K562 (cell line): Measurements from ENCODE around the gene CMTR1. TPM values are rescaled to one million over a fixed set of nuclear protein-coding genes. Genes with fewer than 3 reads are reported as not detected.

Experiments used
- ATAC-seq: fragments of 200-7000 bp; cut with Tn5 transposase; 3 replicates; pipeline ENCODE4 v1.9.1; 2020; ENCODE audit warnings: moderate library complexity
- BruUV-seq: library from RNA; stranded (reverse); fragments of 400-500 nt; replicated peaks from 2 replicates; lab custom pipeline; 2021; lab: Mats Ljungman, UMichigan
- CTCF ChIA-PET: fragments of 300-600 bp; formaldehyde crosslinking; extraction: SDS; loops from one replicate; lab custom pipeline; 2021; ENCODE audit warnings: low intra/inter-chr PET ratio; lab: Yijun Ruan, JAX
- POLR2A ChIA-PET: fragments of 300-600, 350-650 bp; sonication (Branson Sonifier 250); formaldehyde crosslinking; extraction: SDS; loops from one replicate; lab custom pipeline; 2021; ENCODE audit warnings: antibody characterized with exemption, inconsistent platforms; lab: Yijun Ruan, JAX
- DNase-seq, 4 experiments: peaks; one replicate each; pipeline versions ENCODE4 v3.0.0 to v3.0.0-alpha.2; 2011 to 2018; ENCODE audit warnings: low spot score in 3 of 4, mixed read lengths in 3 of 4; ENCODE audit errors: extremely low read depth in 1 of 4
- FAIRE-seq: peaks from 2 replicates; lab custom pipeline; 2011; peaks lifted over from hg19 to GRCh38; lab: Jason Lieb, UNC
- H2AFZ ChIP-seq: 2 replicates; pipeline ENCODE4 v1.6.0; 2011; ENCODE audit warnings: low read depth, low read length, control low read depth, inconsistent platforms
- H3K27ac ChIP-seq: fragments of 200-600 bp; 3 replicates; pipeline ENCODE4 v1.8.0; 2011; ENCODE audit warnings: low read depth, mild to moderate bottlenecking, control low read depth, inconsistent platforms, low read length, moderate library complexity, mixed read lengths; ENCODE audit errors: extremely low read depth
- H3K27me3 ChIP-seq, 2 experiments: fragments of 300-600 bp in 1 of 2; 2 replicates in 1 of 2; 3 replicates in 1 of 2; pipeline versions ENCODE4 v1.6.0 to v1.8.0; 2011; ENCODE audit warnings: inconsistent platforms in 2 of 2, low read length in 2 of 2, mild to moderate bottlenecking in 1 of 2, mixed read lengths in 1 of 2, moderate library complexity in 1 of 2; ENCODE audit not compliant: control insufficient read depth in 2 of 2, insufficient read depth in 2 of 2
- H3K36me3 ChIP-seq: fragments of 300-600 bp; 3 replicates; pipeline ENCODE4 v1.8.0; 2011; ENCODE audit warnings: mild to moderate bottlenecking, low read length, inconsistent platforms; ENCODE audit not compliant: control insufficient read depth, insufficient read depth
- H3K4me1 ChIP-seq, 2 experiments: fragments of 200-600 bp in 1 of 2; replicated peaks in 1 of 2; 2 replicates in 1 of 2; 3 replicates in 1 of 2; pipeline versions ENCODE4 v1.5.1 to v1.8.0; 2011; ENCODE audit warnings: inconsistent platforms in 2 of 2, low read length in 2 of 2, mild to moderate bottlenecking in 1 of 2, mixed read lengths in 1 of 2, moderate library complexity in 1 of 2; ENCODE audit not compliant: control insufficient read depth in 2 of 2, insufficient read depth in 2 of 2
- H3K4me2 ChIP-seq: 2 replicates; pipeline ENCODE4 v1.6.1; 2011; ENCODE audit warnings: low read length, control low read depth, inconsistent platforms, mixed read lengths; ENCODE audit not compliant: insufficient read depth
- H3K4me3 ChIP-seq: fragments of 200-600 bp; sonication (generic), shearing (Covaris generic); 2 replicates; pipeline ENCODE4 v1.5.1; 2016; ENCODE audit warnings: control low read depth, inconsistent platforms
- H3K79me2 ChIP-seq: fragments of 200-600 bp; 3 replicates; pipeline ENCODE4 v1.8.0; 2011; ENCODE audit warnings: low read length, inconsistent platforms; ENCODE audit not compliant: control insufficient read depth, insufficient read depth
- H3K9ac ChIP-seq, 2 experiments: 2 replicates each; pipeline versions ENCODE4 v1.6.0 to v1.6.1; 2011; ENCODE audit warnings: low read depth in 2 of 2, low read length in 2 of 2, control low read depth in 1 of 2, inconsistent platforms in 1 of 2, mild to moderate bottlenecking in 1 of 2, mixed read lengths in 1 of 2; ENCODE audit not compliant: insufficient read depth in 1 of 2
- H3K9me1 ChIP-seq: one replicate; pipeline ENCODE4 v1.6.0; 2011; ENCODE audit warnings: inconsistent platforms, mild to moderate bottlenecking, low read length, moderate library complexity; ENCODE audit not compliant: control insufficient read depth, insufficient read depth
- H3K9me3 ChIP-seq: replicated peaks from 2 replicates; pipeline ENCODE4 v1.5.1; 2011; ENCODE audit warnings: low read depth, low read length, inconsistent platforms; ENCODE audit not compliant: control insufficient read depth, insufficient read depth
- H4K20me1 ChIP-seq: replicated peaks from 2 replicates; pipeline ENCODE4 v1.6.1; 2011; ENCODE audit warnings: low read length, inconsistent platforms, mixed read lengths; ENCODE audit not compliant: control insufficient read depth, insufficient read depth
- CTBP1 ChIP-seq: fragments of 450-650 bp; IDR thresholded peaks from 2 replicates; pipeline ENCODE4 v1.6.1; 2016; ENCODE audit warnings: borderline replicate concordance
- NFIC ChIP-seq: fragments of 450-650 bp; IDR thresholded peaks from 2 replicates; pipeline ENCODE4 v1.6.1; 2017; ENCODE audit warnings: mild to moderate bottlenecking, inconsistent platforms
- PHTF2 ChIP-seq: fragments of 250-450 bp; sonication (Bioruptor Pico); IDR thresholded peaks from 2 replicates; pipeline ENCODE4 v1.5.0; 2021; ENCODE audit warnings: mild to moderate bottlenecking
- TARDBP ChIP-seq: fragments of 450-650 bp; IDR thresholded peaks from 2 replicates; pipeline ENCODE4 v1.6.1; 2016
- ZNF263 ChIP-seq: sonication (generic); formaldehyde crosslinking; IDR thresholded peaks from 2 replicates; pipeline ENCODE4 v1.8.0; 2022; ENCODE audit warnings: mild to moderate bottlenecking, missing genetic modification reagents, borderline replicate concordance
- WGBS: fragments of 100-300 bp; shearing (Covaris generic); methylation state at CpG from one replicate; pipeline ENCODE4 v1.1.6; 2016; ENCODE audit warnings: low coverage, mixed read lengths; ENCODE audit not compliant: insufficient coverage; ENCODE audit errors: missing lambda C conversion rate; 5-methylcytosine and 5-hydroxymethylcytosine counted together
- in situ Hi-C: fragments of 300-500 bp; cut with MboI; formaldehyde crosslinking; loops from 4 replicates; pipeline ENCODE4 v1.15.0; 2018; ENCODE audit warnings: inconsistent platforms, mixed read lengths
- intact Hi-C: fragments of 100-400 bp; cut with micrococcal nuclease; formaldehyde crosslinking; loops from 2 replicates; pipeline ENCODE4 v1.14.2; 2022
- polyA plus RNA-seq, 8 experiments: library from polyadenylated mRNA; depleted of rRNA in 4 of 8; stranded (reverse) in 5 of 8; unstranded in 3 of 8; fragments of >200 nt; fragmentation: Nextera tagmentation in 2 of 8; fragmentation: Illumina TruSeq in 1 of 8; extraction: Ambion mirVana in 2 of 8; extraction: Trizol in 1 of 8; gene quantifications; 2 replicates each; pipeline versions ENCODE4 v1.2.1 to v1.2.3, GENCODE V29; 2011 to 2014; ENCODE audit warnings: inconsistent platforms in 1 of 8, missing spikeins in 1 of 8
- total RNA-seq, 7 experiments: library from RNA; depleted of rRNA in 6 of 7; stranded (reverse); fragments of >200 nt in 6 of 7; fragmentation: Illumina TruSeq in 2 of 7; extraction: Trizol in 2 of 7; gene quantifications; 2 replicates each; pipeline versions ENCODE4 v1.2.1 to v1.2.3, GENCODE V29; 2011 to 2021; ENCODE audit warnings: low replicate concordance in 1 of 7
- TF ChIP-seq, protein P1 (sequence below): fragments of 450-650 bp; IDR thresholded peaks from 2 replicates; pipeline ENCODE4 v1.6.1; 2017; ENCODE audit warnings: antibody characterized with exemption

The CMTR1 gene
- total and polyA plus RNA-seq, 9 of the 15 experiments (the other 6 are each of a cell fraction or from before 2014, with no cell fraction given): 2.9 to 63.5 (median 49.5) TPM

DNA sequence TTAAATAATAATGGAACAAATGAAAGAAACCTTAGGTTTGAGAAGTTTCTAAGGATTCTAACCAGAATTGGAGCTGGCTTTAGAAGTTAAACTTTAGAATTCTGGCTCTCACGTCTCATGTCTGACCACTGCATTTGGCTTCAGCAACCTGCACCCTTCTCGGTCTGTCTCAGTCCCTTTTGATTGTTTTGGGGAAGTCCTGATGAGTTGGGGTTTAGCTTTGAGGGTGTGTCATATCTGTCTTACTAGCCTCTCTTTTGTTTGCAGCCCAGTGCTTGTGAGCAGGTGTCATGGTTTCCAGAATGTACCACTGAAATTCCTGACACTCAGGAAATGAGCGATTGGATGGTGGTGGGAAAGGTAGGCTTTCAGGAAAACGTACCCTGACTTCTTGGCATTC lies 17.0 kb downstream of the CMTR1 start (continued):
- TF ChIP-seq, protein P1, sequence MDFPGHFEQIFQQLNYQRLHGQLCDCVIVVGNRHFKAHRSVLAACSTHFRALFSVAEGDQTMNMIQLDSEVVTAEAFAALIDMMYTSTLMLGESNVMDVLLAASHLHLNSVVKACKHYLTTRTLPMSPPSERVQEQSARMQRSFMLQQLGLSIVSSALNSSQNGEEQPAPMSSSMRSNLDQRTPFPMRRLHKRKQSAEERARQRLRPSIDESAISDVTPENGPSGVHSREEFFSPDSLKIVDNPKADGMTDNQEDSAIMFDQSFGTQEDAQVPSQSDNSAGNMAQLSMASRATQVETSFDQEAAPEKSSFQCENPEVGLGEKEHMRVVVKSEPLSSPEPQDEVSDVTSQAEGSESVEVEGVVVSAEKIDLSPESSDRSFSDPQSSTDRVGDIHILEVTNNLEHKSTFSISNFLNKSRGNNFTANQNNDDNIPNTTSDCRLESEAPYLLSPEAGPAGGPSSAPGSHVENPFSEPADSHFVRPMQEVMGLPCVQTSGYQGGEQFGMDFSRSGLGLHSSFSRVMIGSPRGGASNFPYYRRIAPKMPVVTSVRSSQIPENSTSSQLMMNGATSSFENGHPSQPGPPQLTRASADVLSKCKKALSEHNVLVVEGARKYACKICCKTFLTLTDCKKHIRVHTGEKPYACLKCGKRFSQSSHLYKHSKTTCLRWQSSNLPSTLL: no peak
- TF ChIP-seq PHTF2 (CRISPR knock-in tag) (no peak), CTBP1 (no peak)

GRCh38 chr6:37451441-37452193 lies 18.6 kb downstream of the CMTR1 start:
- Histone ChIP-seq H4K20me1 (no peaks in the 10 kb centered on the region), H3K36me3 (peaks cover 94% of the 10 kb centered on the region), H3K27ac (no peak overlapping the region), H3K9me3 (no peaks in the 10 kb centered on the region), H3K79me2 (no peaks in the 10 kb centered on the region), H2AFZ (no peak overlapping the region), H3K9ac (no peak overlapping the region; a peak in 1 of 4 replicates), H3K4me2 (no peak overlapping the region), H3K27me3 (no peaks in the 10 kb centered on the region), H3K4me3 (no peak overlapping the region), H3K9me1 (no peaks in the 10 kb centered on the region), H3K4me1 (peaks cover 0 to 2% of the 10 kb centered on the region in 2 experiments; a peak in 3 of 5 replicates)
- in situ Hi-C loops: no loop called here
- ATAC-seq: no peak; the same call in 2 of the 3 replicates
- no peak for DNase-seq
- TF ChIP-seq NFIC (0 out of 2 replicates have a peak, but pooled peaks have one; percentile 28), TARDBP (no peak), ZNF263 (CRISPR knock-in tag) (no peak)
- BruUV-seq: no TSS peak
- ChIA-PET POLR2A (interaction anchor here (1.0 to 2.7 kb wide), 4 partner anchors 8 to 21 kb away, joined by 5 to 10 read pairs (median 7); partner anchors contain the start of gene CMTR1), CTCF (no interaction called here)
- FAIRE-seq: peak; percentile 58
- intact Hi-C loops: no loop called here
- WGBS: 85% methylated on average over 2 of the region's 2 CpGs
